Astrocyte (in vitro differentiated cells and primary cell): Measurements from ENCODE around the gene OR5H1.

Source experiments
- CTCF ChIP-seq: IDR thresholded peaks from 2 replicates; pipeline ENCODE4 v1.5.1; 2011; ENCODE audit warnings: low read depth, mild to moderate bottlenecking, inconsistent platforms, low read length, moderate library complexity; ENCODE audit not compliant: insufficient read depth
- EZH2 ChIP-seq: IDR thresholded peaks from 2 replicates; pipeline ENCODE4 v1.6.1; 2012; ENCODE audit warnings: mild to moderate bottlenecking, low read length, inconsistent platforms; ENCODE audit not compliant: insufficient read depth

GRCh38 chr3:98185180-98185579, 54.7 kb downstream of the OR5H1 start:
- TF ChIP-seq CTCF (no peak), EZH2 (no peak)
